SK-N-SH (cell line): ENCODE data around the gene LPP. TPM values are rescaled to one million over a fixed set of nuclear protein-coding genes. Genes with fewer than 3 reads are reported as not detected.

Source experiments
- CTCF ChIA-PET: fragments of 300-600, 350-600 bp; formaldehyde crosslinking; extraction: SDS; loops from one replicate; lab custom pipeline; 2021; lab: Yijun Ruan, JAX
- POLR2A ChIA-PET: fragments of 350-600 bp; sonication (Branson Sonifier 250); formaldehyde crosslinking; extraction: SDS; loops from one replicate; lab custom pipeline; 2020; ENCODE audit warnings: antibody characterized with exemption, inconsistent platforms; lab: Yijun Ruan, JAX
- DNase-seq: peaks from one replicate; pipeline ENCODE4 v3.0.0; 2012
- H2AFZ ChIP-seq: fragments of 200-600 bp; sonication (generic); 2 replicates; pipeline ENCODE4 v1.8.1; 2016; ENCODE audit warnings: antibody characterized with exemption, mild to moderate bottlenecking, low read depth
- H3F3A ChIP-seq: fragments of 200-600 bp; sonication (generic); replicated peaks from 2 replicates; pipeline ENCODE3; 2016; ENCODE audit warnings: antibody characterized with exemption, mild to moderate bottlenecking; ENCODE audit not compliant: insufficient read depth
- H3K27ac ChIP-seq, 2 experiments: fragments of 200-500 bp in 1 of 2; fragments of 200-600 bp in 1 of 2; sonication (Bioruptor generic) in 1 of 2; sonication (generic), shearing (Covaris generic) in 1 of 2; 2 replicates each; pipeline versions ENCODE4 v1.5.1 to v1.6.1; 2014 to 2016; ENCODE audit warnings: low read depth in 2 of 2, inconsistent platforms in 1 of 2, low read length in 1 of 2, mild to moderate bottlenecking in 1 of 2, mixed read lengths in 1 of 2
- H3K27me3 ChIP-seq: fragments of 200-600 bp; sonication (generic), shearing (Covaris generic); 2 replicates; pipeline ENCODE4 v1.6.1; 2016; ENCODE audit warnings: mixed run types; ENCODE audit not compliant: insufficient read depth
- H3K36me3 ChIP-seq, 2 experiments: fragments of 200-500 bp in 1 of 2; fragments of 200-600 bp in 1 of 2; sonication (Bioruptor generic) in 1 of 2; sonication (generic) in 1 of 2; replicated peaks in 1 of 2; 2 replicates each; pipeline versions ENCODE3 to v1.5.1; 2014 to 2016; ENCODE audit warnings: low read length in 1 of 2, mild to moderate bottlenecking in 1 of 2; ENCODE audit not compliant: insufficient read depth in 2 of 2, control insufficient read depth in 1 of 2
- H3K4me1 ChIP-seq, 2 experiments: fragments of 200-500 bp in 1 of 2; fragments of 200-600 bp in 1 of 2; sonication (Bioruptor generic) in 1 of 2; sonication (generic), shearing (Covaris generic) in 1 of 2; 2 replicates each; pipeline versions ENCODE4 v1.5.1 to v1.6.1; 2014 to 2016; ENCODE audit warnings: low read depth in 1 of 2, low read length in 1 of 2, mixed run types in 1 of 2; ENCODE audit not compliant: insufficient read depth in 2 of 2, control insufficient read depth in 1 of 2
- H3K4me2 ChIP-seq: fragments of 200-600 bp; sonication (generic), shearing (Covaris generic); 2 replicates; pipeline ENCODE4 v1.6.1; 2017; ENCODE audit warnings: mixed run types
- H3K4me3 ChIP-seq, 2 experiments: fragments of 200-500 bp in 1 of 2; fragments of 200-600 bp in 1 of 2; sonication (Bioruptor generic) in 1 of 2; sonication (generic), shearing (Covaris generic) in 1 of 2; 2 replicates each; pipeline versions ENCODE4 v1.5.1 to v1.8.1; 2014 to 2016; ENCODE audit warnings: low read depth in 2 of 2, inconsistent platforms in 1 of 2, low read length in 1 of 2, mild to moderate bottlenecking in 1 of 2, mixed read lengths in 1 of 2, moderate library complexity in 1 of 2
- H3K79me2 ChIP-seq: fragments of 200-600 bp; sonication (generic); 2 replicates; pipeline ENCODE4 v1.8.1; 2017; ENCODE audit warnings: mild to moderate bottlenecking; ENCODE audit not compliant: insufficient read depth
- H3K9ac ChIP-seq: fragments of 200-600 bp; sonication (generic); 2 replicates; pipeline ENCODE4 v1.6.1; 2017; ENCODE audit warnings: mixed run types
- H3K9me2 ChIP-seq: fragments of 200-600 bp; sonication (generic); 2 replicates; pipeline ENCODE4 v1.6.1; 2017; ENCODE audit warnings: mixed run types
- H3K9me3 ChIP-seq: fragments of 200-600 bp; sonication (generic); 2 replicates; pipeline ENCODE4 v1.6.1; 2017; ENCODE audit warnings: mixed run types, mild to moderate bottlenecking, moderate library complexity
- H4K20me1 ChIP-seq: fragments of 200-600 bp; sonication (generic); 2 replicates; pipeline ENCODE4 v1.6.1; 2017; ENCODE audit warnings: mild to moderate bottlenecking, mixed run types; ENCODE audit not compliant: insufficient read depth
- CTCF ChIP-seq: fragments of 200-600 bp; sonication (generic); IDR thresholded peaks from 2 replicates; pipeline ENCODE4 v1.6.1; 2017; ENCODE audit warnings: antibody characterized with exemption, mild to moderate bottlenecking, moderate library complexity
- ELF1 ChIP-seq: IDR thresholded peaks from 2 replicates; pipeline ENCODE4 v1.4.0; 2012
- FOSL2 ChIP-seq: IDR thresholded peaks from 2 replicates; pipeline ENCODE4 v1.4.0; 2012; ENCODE audit warnings: low read depth, mild to moderate bottlenecking, moderate library complexity, borderline replicate concordance
- GABPA ChIP-seq: IDR thresholded peaks from 2 replicates; pipeline ENCODE4 v1.4.0; 2012; ENCODE audit warnings: low read depth, mild to moderate bottlenecking
- NRF1 ChIP-seq: IDR thresholded peaks from 2 replicates; pipeline ENCODE4 v1.6.1; 2012; ENCODE audit warnings: low read depth, mild to moderate bottlenecking, low read length
- PBX3 ChIP-seq: IDR thresholded peaks from 2 replicates; pipeline ENCODE4; 2012
- POLR2AphosphoS5 ChIP-seq: IDR thresholded peaks from 2 replicates; pipeline ENCODE4 v1.6.1; 2012; ENCODE audit warnings: low read depth, low read length
- RAD21 ChIP-seq: IDR thresholded peaks from 2 replicates; pipeline ENCODE4 v1.6.1; 2012; ENCODE audit warnings: mild to moderate bottlenecking, low read length
- RFX5 ChIP-seq: IDR thresholded peaks from 2 replicates; pipeline ENCODE4 v1.6.1; 2012; ENCODE audit warnings: mild to moderate bottlenecking, improper control_type of control experiment, low read length
- SIN3A ChIP-seq: IDR thresholded peaks from 2 replicates; pipeline ENCODE4 v1.6.1; 2012; ENCODE audit warnings: low read depth, mild to moderate bottlenecking, low read length, moderate library complexity, borderline replicate concordance
- SMC3 ChIP-seq: IDR thresholded peaks from 2 replicates; pipeline ENCODE4 v1.6.1; 2012; ENCODE audit warnings: low read depth, low read length, improper control_type of control experiment
- TEAD4 ChIP-seq: IDR thresholded peaks from 2 replicates; pipeline ENCODE4 v1.4.0; 2012; ENCODE audit warnings: mild to moderate bottlenecking, borderline replicate concordance; ENCODE audit not compliant: insufficient read depth
- USF2 ChIP-seq: fragments of 150-350 bp; IDR thresholded peaks from 2 replicates; pipeline ENCODE4 v1.6.1; 2017; ENCODE audit warnings: antibody characterized with exemption, low read length, low read depth, borderline replicate concordance
- YY1 ChIP-seq: IDR thresholded peaks from 2 replicates; pipeline ENCODE4 v1.4.0; 2012; ENCODE audit warnings: low read depth, mild to moderate bottlenecking
- WGBS: methylation state at CpG from one replicate; pipeline ENCODE4 v1.1.6; 2017; ENCODE audit warnings: low lambda C conversion rate; 5-methylcytosine and 5-hydroxymethylcytosine counted together
- polyA plus RNA-seq, 3 experiments: library from polyadenylated mRNA; depleted of rRNA; stranded (reverse); fragments of >200 nt; gene quantifications; 2 replicates each; pipeline ENCODE4 v1.2.3, GENCODE V29; 2012

The LPP gene
- polyA plus RNA-seq, 1 of the 3 experiments (the other 2 are of a cell fraction) = 6.6 TPM

GRCh38 chr3:188936597-188937107, 782.7 kb downstream of the LPP start (continued):
- TF ChIP-seq NRF1 (no peak), RAD21 (no peak), USF2 (no peak)

- WGBS = 75% methylated on average over 7 of the region's 7 CpGs
- DNase-seq = no peak
- Histone ChIP-seq H3K9me2 (no peaks in the 10 kb centered on the region), H3K79me2 (no peaks in the 10 kb centered on the region), H3K27ac (no peak overlapping the region), H2AFZ (no peak overlapping the region), H3K4me1 (no peaks in the 10 kb centered on the region; a peak in 1 of 4 replicates), H3K27me3 (no peaks in the 10 kb centered on the region), H3K36me3 (no peaks in the 10 kb centered on the region), H3K9me3 (no peaks in the 10 kb centered on the region), H3F3A (peaks cover 3% of the 10 kb centered on the region), H3K4me3 (no peak overlapping the region), H3K9ac (no peak overlapping the region), H4K20me1 (no peaks in the 10 kb centered on the region), H3K4me2 (no peak overlapping the region)
- TF ChIP-seq ELF1 (no peak), FOSL2 (no peak), SIN3A (no peak), PBX3 (no peak), GABPA (no peak), RFX5 (no peak), CTCF (no peak), USF2 (no peak), POLR2AphosphoS5 (no peak), TEAD4 (no peak), YY1 (no peak), SMC3 (no peak)
- ChIA-PET POLR2A (no interaction called here), CTCF (interaction anchor here (1.7 kb wide), 1 partner anchor 18 kb away, joined by 6 read pairs; no protein-coding TSS in a partner anchor)
Measured at GRCh38 chr3:188937389-188937788, 783.4 kb downstream of the LPP start.
